ENCODE measurements around the gene SCARF1.

Gene SCARF1

GRCh38 chr17:1606352-1606985 is 39.1 kb downstream of the SCARF1 start:
- H3K4me3 Mint-ChIP-seq: no peak overlapping the region
- H3K36me3 Mint-ChIP-seq (ENCODE audit: low read depth): no peaks in the 10 kb centered on the region
- peaks cover 4% of the 10 kb centered on the region for H3K9me3 Mint-ChIP-seq
- H3K27me3 Mint-ChIP-seq (ENCODE audit: low read depth): peaks cover 5% of the 10 kb centered on the region
- no peak overlapping the region for H3K27ac Mint-ChIP-seq
- no peaks in the 10 kb centered on the region for H3K4me1 Mint-ChIP-seq (ENCODE audit: low read depth)

GRCh38 chr17:1605681-1606351 is 39.7 kb downstream of the SCARF1 start:
- peaks cover 5% of the 10 kb centered on the region for H3K27me3 Mint-ChIP-seq (ENCODE audit: low read depth)
- peaks cover 4% of the 10 kb centered on the region for H3K9me3 Mint-ChIP-seq
- H3K4me3 Mint-ChIP-seq: no peak overlapping the region
- H3K27ac Mint-ChIP-seq: no peak overlapping the region
- H3K36me3 Mint-ChIP-seq (ENCODE audit: low read depth): no peaks in the 10 kb centered on the region
- no peaks in the 10 kb centered on the region for H3K4me1 Mint-ChIP-seq (ENCODE audit: low read depth)

- H3K4me3 Mint-ChIP-seq: no peak overlapping the region
- no peaks in the 10 kb centered on the region for H3K36me3 Mint-ChIP-seq (ENCODE audit: low read depth)
- H3K9me3 Mint-ChIP-seq: peaks cover 4% of the 10 kb centered on the region
- no peak overlapping the region for H3K27ac Mint-ChIP-seq
- H3K4me1 Mint-ChIP-seq (ENCODE audit: low read depth): no peaks in the 10 kb centered on the region
- H3K27me3 Mint-ChIP-seq (ENCODE audit: low read depth): peaks cover 5% of the 10 kb centered on the region
Measured at GRCh38 chr17:1604831-1605528, 40.6 kb downstream of the SCARF1 start.

GRCh38 chr17:1601571-1601970 is 44.0 kb downstream of the SCARF1 start:
- Mint-ChIP-seq H3K4me1 (ENCODE audit: low read depth) (no peaks in the 10 kb centered on the region), H3K27me3 (ENCODE audit: low read depth) (peaks cover 5% of the 10 kb centered on the region), H3K9me3 (peaks cover 4% of the 10 kb centered on the region), H3K36me3 (ENCODE audit: low read depth) (no peaks in the 10 kb centered on the region), H3K4me3 (no peak overlapping the region), H3K27ac (no peak overlapping the region)

- H3K36me3 Mint-ChIP-seq (ENCODE audit: low read depth): no peaks in the 10 kb centered on the region
- no peak overlapping the region for H3K4me3 Mint-ChIP-seq
- H3K9me3 Mint-ChIP-seq: peaks cover 4% of the 10 kb centered on the region
- H3K27ac Mint-ChIP-seq: no peak overlapping the region
- H3K4me1 Mint-ChIP-seq (ENCODE audit: low read depth): no peaks in the 10 kb centered on the region
- no peaks in the 10 kb centered on the region for H3K27me3 Mint-ChIP-seq (ENCODE audit: low read depth)
Measured at GRCh38 chr17:1598399-1599095, 47.0 kb downstream of the SCARF1 start.

GRCh38 chr17:1597861-1598342 is 47.6 kb downstream of the SCARF1 start:
- no peak overlapping the region for H3K4me3 Mint-ChIP-seq
- H3K36me3 Mint-ChIP-seq (ENCODE audit: low read depth): no peaks in the 10 kb centered on the region
- no peaks in the 10 kb centered on the region for H3K4me1 Mint-ChIP-seq (ENCODE audit: low read depth)
- peaks cover 4% of the 10 kb centered on the region for H3K9me3 Mint-ChIP-seq
- no peaks in the 10 kb centered on the region for H3K27me3 Mint-ChIP-seq (ENCODE audit: low read depth)
- H3K27ac Mint-ChIP-seq: no peak overlapping the region

- H3K27me3 Mint-ChIP-seq (ENCODE audit: low read depth): no peaks in the 10 kb centered on the region
- no peaks in the 10 kb centered on the region for H3K9me3 Mint-ChIP-seq
- no peak overlapping the region for H3K4me3 Mint-ChIP-seq
- H3K4me1 Mint-ChIP-seq (ENCODE audit: low read depth): peaks cover 2% of the 10 kb centered on the region
- H3K36me3 Mint-ChIP-seq (ENCODE audit: low read depth): no peaks in the 10 kb centered on the region
- H3K27ac Mint-ChIP-seq: no peak overlapping the region
Measured at GRCh38 chr17:1593630-1593931, 52.0 kb downstream of the SCARF1 start.

- no peak overlapping the region for H3K27ac Mint-ChIP-seq
- no peak overlapping the region for H3K4me3 Mint-ChIP-seq
- no peaks in the 10 kb centered on the region for H3K36me3 Mint-ChIP-seq (ENCODE audit: low read depth)
- H3K9me3 Mint-ChIP-seq: no peaks in the 10 kb centered on the region
- H3K4me1 Mint-ChIP-seq (ENCODE audit: low read depth): peaks cover 2% of the 10 kb centered on the region
- H3K27me3 Mint-ChIP-seq (ENCODE audit: low read depth): no peaks in the 10 kb centered on the region
Measured at GRCh38 chr17:1592751-1593629, 52.5 kb downstream of the SCARF1 start.

- no peak overlapping the region for H3K4me3 Mint-ChIP-seq
- H3K4me1 Mint-ChIP-seq (ENCODE audit: low read depth): peaks cover 2% of the 10 kb centered on the region
- H3K36me3 Mint-ChIP-seq (ENCODE audit: low read depth): no peaks in the 10 kb centered on the region
- H3K27ac Mint-ChIP-seq: no peak overlapping the region
- no peaks in the 10 kb centered on the region for H3K27me3 Mint-ChIP-seq (ENCODE audit: low read depth)
- H3K9me3 Mint-ChIP-seq: no peaks in the 10 kb centered on the region
Measured at GRCh38 chr17:1591474-1592090, 54.0 kb downstream of the SCARF1 start.

GRCh38 chr17:1590747-1591473 is 54.6 kb downstream of the SCARF1 start:
- Mint-ChIP-seq H3K27ac (no peak overlapping the region), H3K27me3 (ENCODE audit: low read depth) (no peaks in the 10 kb centered on the region), H3K4me1 (ENCODE audit: low read depth) (peaks cover 2% of the 10 kb centered on the region), H3K36me3 (ENCODE audit: low read depth) (no peaks in the 10 kb centered on the region), H3K4me3 (no peak overlapping the region), H3K9me3 (no peaks in the 10 kb centered on the region)

- no peak overlapping the region for H3K27ac Mint-ChIP-seq
- no peaks in the 10 kb centered on the region for H3K27me3 Mint-ChIP-seq (ENCODE audit: low read depth)
- H3K4me3 Mint-ChIP-seq: no peak overlapping the region
- no peaks in the 10 kb centered on the region for H3K9me3 Mint-ChIP-seq
- H3K4me1 Mint-ChIP-seq (ENCODE audit: low read depth): peaks cover 2% of the 10 kb centered on the region
- no peaks in the 10 kb centered on the region for H3K36me3 Mint-ChIP-seq (ENCODE audit: low read depth)
Measured at GRCh38 chr17:1590029-1590746, 55.3 kb downstream of the SCARF1 start.

- Mint-ChIP-seq H3K27ac (no peak overlapping the region), H3K36me3 (ENCODE audit: low read depth) (no peaks in the 10 kb centered on the region), H3K9me3 (no peaks in the 10 kb centered on the region), H3K27me3 (ENCODE audit: low read depth) (no peaks in the 10 kb centered on the region), H3K4me1 (ENCODE audit: low read depth) (peaks cover 2% of the 10 kb centered on the region), H3K4me3 (no peak overlapping the region)
Measured at GRCh38 chr17:1588821-1589585, 56.5 kb downstream of the SCARF1 start.

All from T-helper 1 cell treated with Interleukin-12 subunit alpha and Interleukin-12 subunit beta and Interleukin-4 antibody, amounts not matched to agents 30 μg/mL and 1 μg/mL, for 36 hours (primary cell).